ENCODE measurements around the gene P3H3.

The P3H3 gene

DNA sequence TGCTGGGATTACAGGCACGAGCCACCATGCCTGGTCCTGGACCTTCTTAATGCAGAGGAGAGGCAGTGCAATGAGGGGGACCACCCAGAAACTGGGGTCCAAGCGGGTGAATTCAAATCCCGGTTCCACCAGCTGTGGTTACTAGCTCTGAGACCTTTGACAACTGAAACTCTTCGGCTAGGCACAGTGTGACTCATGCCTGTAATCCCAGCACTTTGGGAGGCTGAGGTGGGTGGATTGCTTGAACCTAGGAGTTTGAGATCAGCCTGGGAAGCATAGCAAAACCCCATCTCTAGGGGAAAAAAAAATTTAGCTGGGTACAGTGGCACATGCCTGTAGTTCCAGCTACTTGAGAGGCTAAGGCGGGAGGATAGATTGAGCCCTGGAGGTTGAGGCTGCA, 43.9 kb upstream of the P3H3 start:
- TF ChIP-seq POLR2AphosphoS5 (IDR thresholded peaks at IDR 0.05; ENCODE audit: low read depth, low read length) (no peak), SIN3A (IDR thresholded peaks at IDR 0.05; ENCODE audit: borderline replicate concordance, insufficient read depth, low read length) (no peak), REST (IDR thresholded peaks at IDR 0.05; ENCODE audit: insufficient read depth in 1 of 2, low read depth in 2 of 2, low read length in 2 of 2) (no peak), FOXP2 (optimal IDR thresholded peaks at IDR 0.05; ENCODE audit: borderline replicate concordance, extremely low read depth, extremely low read length, insufficient read depth) (no peak), TAF1 (IDR thresholded peaks at IDR 0.05; ENCODE audit: borderline replicate concordance, insufficient read depth, low read length) (no peak)

- no peak for TF ChIP-seq REST (IDR thresholded peaks at IDR 0.05; ENCODE audit: insufficient read depth in 1 of 2, low read depth in 2 of 2, low read length in 2 of 2)
- TF ChIP-seq TAF1 (IDR thresholded peaks at IDR 0.05; ENCODE audit: borderline replicate concordance, insufficient read depth, low read length) = no peak
- no peak for TF ChIP-seq SIN3A (IDR thresholded peaks at IDR 0.05; ENCODE audit: borderline replicate concordance, insufficient read depth, low read length)
- no peak for TF ChIP-seq FOXP2 (optimal IDR thresholded peaks at IDR 0.05; ENCODE audit: borderline replicate concordance, extremely low read depth, extremely low read length, insufficient read depth)
- TF ChIP-seq POLR2AphosphoS5 (IDR thresholded peaks at IDR 0.05; ENCODE audit: low read depth, low read length) = no peak
Measured at GRCh38 chr12:6784761-6785160, 43.4 kb upstream of the P3H3 start.

- no peak for TF ChIP-seq SIN3A (IDR thresholded peaks at IDR 0.05; ENCODE audit: borderline replicate concordance, insufficient read depth, low read length)
- TF ChIP-seq POLR2AphosphoS5 (IDR thresholded peaks at IDR 0.05; ENCODE audit: low read depth, low read length) = no peak
- no peak for TF ChIP-seq REST (IDR thresholded peaks at IDR 0.05; ENCODE audit: insufficient read depth in 1 of 2, low read depth in 2 of 2, low read length in 2 of 2)
- no peak for TF ChIP-seq FOXP2 (optimal IDR thresholded peaks at IDR 0.05; ENCODE audit: borderline replicate concordance, extremely low read depth, extremely low read length, insufficient read depth)
- no peak for TF ChIP-seq TAF1 (IDR thresholded peaks at IDR 0.05; ENCODE audit: borderline replicate concordance, insufficient read depth, low read length)
Measured at GRCh38 chr12:6786416-6787094, 41.7 kb upstream of the P3H3 start.

GRCh38 chr12:6787309-6787708, 40.9 kb upstream of the P3H3 start:
- no peak for TF ChIP-seq POLR2AphosphoS5 (IDR thresholded peaks at IDR 0.05; ENCODE audit: low read depth, low read length)

- no peak for TF ChIP-seq FOXP2 (optimal IDR thresholded peaks at IDR 0.05; ENCODE audit: borderline replicate concordance, extremely low read depth, extremely low read length, insufficient read depth)
Measured at GRCh38 chr12:6788972-6789924, 39.0 kb upstream of the P3H3 start, which contains the start of gene CD4. TSS of gene CD4 (plus strand) at chr12:6789528. CDS start at chr12:6800139, 10,611 bp downstream.
